ENCODE data around the gene SNX20. TPM values are rescaled to one million over a fixed set of nuclear protein-coding genes. Genes with fewer than 3 reads are reported as not detected.

Gene SNX20
- total and polyA plus RNA-seq, 9 donors, result 0.38 to 2.7 (median 0.82) TPM

DNA sequence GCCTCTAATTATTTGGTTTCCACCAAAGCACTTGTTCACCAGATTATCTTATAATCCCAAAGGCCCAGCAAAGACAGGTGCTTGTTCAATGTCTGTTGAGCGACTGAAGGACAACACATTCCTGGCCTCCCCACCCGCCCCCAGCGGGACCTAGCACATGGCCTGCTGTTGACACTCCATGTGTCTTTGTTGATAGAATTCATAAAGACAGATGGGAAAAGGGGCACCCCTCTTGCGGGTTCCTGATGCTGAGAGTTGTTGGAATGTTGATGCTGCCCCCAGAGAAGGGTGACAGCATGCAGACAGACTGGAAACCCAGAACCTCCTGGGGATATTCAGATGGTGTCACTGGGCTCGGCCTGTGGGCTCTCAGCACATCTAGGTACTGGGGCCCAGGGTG, 36.9 kb downstream of the SNX20 start:
- DNase-seq, result no peak
- Histone ChIP-seq H3K36me3 (no peaks in the 10 kb centered on the region), H3K9me3 (no peaks in the 10 kb centered on the region), H3K27ac (no peak overlapping the region), H3K4me3 (no peak overlapping the region), H3K27me3 (no peaks in the 10 kb centered on the region), H3K4me1 (ENCODE audit: insufficient read depth) (no peaks in the 10 kb centered on the region)
- WGBS, 3 donors, result 88 to 92% (median 91%) methylated on average over 5 of the region's 5 CpGs
- intact Hi-C loops (cut with DNase I), result no loop called here
- TF ChIP-seq POLR2A (IDR thresholded peaks at IDR 0.05), result no peak
- no peak for TF ChIP-seq EP300 (IDR thresholded peaks at IDR 0.05)
- TF ChIP-seq, protein P1, sequence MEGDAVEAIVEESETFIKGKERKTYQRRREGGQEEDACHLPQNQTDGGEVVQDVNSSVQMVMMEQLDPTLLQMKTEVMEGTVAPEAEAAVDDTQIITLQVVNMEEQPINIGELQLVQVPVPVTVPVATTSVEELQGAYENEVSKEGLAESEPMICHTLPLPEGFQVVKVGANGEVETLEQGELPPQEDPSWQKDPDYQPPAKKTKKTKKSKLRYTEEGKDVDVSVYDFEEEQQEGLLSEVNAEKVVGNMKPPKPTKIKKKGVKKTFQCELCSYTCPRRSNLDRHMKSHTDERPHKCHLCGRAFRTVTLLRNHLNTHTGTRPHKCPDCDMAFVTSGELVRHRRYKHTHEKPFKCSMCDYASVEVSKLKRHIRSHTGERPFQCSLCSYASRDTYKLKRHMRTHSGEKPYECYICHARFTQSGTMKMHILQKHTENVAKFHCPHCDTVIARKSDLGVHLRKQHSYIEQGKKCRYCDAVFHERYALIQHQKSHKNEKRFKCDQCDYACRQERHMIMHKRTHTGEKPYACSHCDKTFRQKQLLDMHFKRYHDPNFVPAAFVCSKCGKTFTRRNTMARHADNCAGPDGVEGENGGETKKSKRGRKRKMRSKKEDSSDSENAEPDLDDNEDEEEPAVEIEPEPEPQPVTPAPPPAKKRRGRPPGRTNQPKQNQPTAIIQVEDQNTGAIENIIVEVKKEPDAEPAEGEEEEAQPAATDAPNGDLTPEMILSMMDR (IDR thresholded peaks at IDR 0.05), result no peak

DNA sequence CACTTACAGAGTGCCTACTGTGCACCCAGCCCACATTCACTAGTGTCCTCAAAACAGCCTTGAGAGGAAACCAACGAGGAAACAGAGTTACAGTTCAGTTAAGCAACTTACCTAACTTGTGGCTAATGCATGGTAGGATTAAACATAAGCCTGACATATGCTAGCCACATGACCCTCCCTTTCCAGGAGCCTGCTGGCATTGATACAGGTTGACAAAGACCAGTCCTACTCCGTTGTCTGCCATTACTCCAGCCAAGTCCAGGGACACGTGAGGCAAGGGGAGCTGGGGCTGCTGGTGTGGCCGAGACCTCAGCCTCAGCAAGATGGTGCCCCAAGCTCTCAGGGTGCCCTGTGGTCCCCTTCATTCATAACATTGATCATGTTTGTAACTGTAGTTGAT, 37.9 kb downstream of the SNX20 start:
- no peak overlapping the region for H3K27ac ChIP-seq
- H3K36me3 ChIP-seq, result no peaks in the 10 kb centered on the region
- H3K9me3 ChIP-seq, result no peaks in the 10 kb centered on the region
- H3K4me1 ChIP-seq (ENCODE audit: insufficient read depth), result no peaks in the 10 kb centered on the region
- H3K4me3 ChIP-seq, result no peak overlapping the region
- no peaks in the 10 kb centered on the region for H3K27me3 ChIP-seq
- intact Hi-C loops (cut with DNase I), result no loop called here
- TF ChIP-seq EP300 (IDR thresholded peaks at IDR 0.05) (no peak), POLR2A (IDR thresholded peaks at IDR 0.05) (no peak)
- TF ChIP-seq, protein P1 (IDR thresholded peaks at IDR 0.05), result no peak
- 90 to 92% (median 91%) methylated on average over 4 of the region's 4 CpGs for WGBS, 3 donors
- DNase-seq, result no peak

DNA sequence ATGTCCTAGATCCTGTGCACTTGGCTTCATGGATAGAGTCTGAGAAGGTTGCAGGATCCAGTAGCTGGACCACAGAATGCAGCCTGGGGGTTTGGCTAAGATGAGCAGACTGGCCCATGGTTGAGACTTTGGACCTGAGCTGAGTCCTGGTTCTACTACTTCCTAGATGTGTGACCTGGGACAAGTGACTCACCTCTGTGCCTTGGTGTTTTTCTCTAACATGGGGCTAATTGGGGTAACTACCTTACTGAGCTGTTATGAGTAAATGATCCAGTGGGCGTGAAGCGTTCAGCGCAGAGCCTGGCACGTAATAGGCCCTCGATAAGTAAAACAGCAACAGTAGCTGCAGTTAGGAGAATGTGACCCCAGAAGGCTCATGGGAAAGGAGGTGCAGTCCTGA, 38.8 kb downstream of the SNX20 start:
- Histone ChIP-seq H3K27me3 (no peaks in the 10 kb centered on the region), H3K4me1 (ENCODE audit: insufficient read depth) (no peaks in the 10 kb centered on the region), H3K27ac (no peak overlapping the region), H3K9me3 (no peaks in the 10 kb centered on the region), H3K4me3 (no peak overlapping the region), H3K36me3 (no peaks in the 10 kb centered on the region)
- intact Hi-C loops (cut with DNase I), result no loop called here
- no peak for TF ChIP-seq POLR2A (IDR thresholded peaks at IDR 0.05)
- TF ChIP-seq, protein P1 (IDR thresholded peaks at IDR 0.05), result no peak
- TF ChIP-seq EP300 (IDR thresholded peaks at IDR 0.05), result no peak
- DNase-seq, result no peak
- WGBS, 3 donors, result 92 to 97% (median 94%) methylated on average over 5 of the region's 5 CpGs

DNA sequence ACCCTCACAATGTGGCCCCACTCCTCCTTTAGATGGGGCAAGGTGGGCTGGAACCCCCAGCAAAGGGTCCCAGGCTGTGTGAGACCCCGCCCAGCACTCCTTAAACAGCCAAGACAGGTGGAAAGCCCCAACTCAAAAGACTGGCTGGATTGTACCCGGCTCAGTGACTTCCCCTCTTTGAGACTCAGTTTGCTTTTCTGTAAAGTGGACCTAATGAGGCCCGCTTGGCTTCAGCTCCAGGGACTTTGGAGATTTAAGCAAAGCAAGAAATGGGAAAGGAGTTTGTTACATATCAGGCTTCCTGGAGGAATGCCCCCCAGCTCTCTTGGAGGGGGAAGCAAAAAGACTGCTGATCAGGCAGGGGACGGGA, 39.3 kb downstream of the SNX20 start:
- Histone ChIP-seq H3K4me3 (no peak overlapping the region), H3K27ac (no peak overlapping the region), H3K4me1 (ENCODE audit: insufficient read depth) (no peaks in the 10 kb centered on the region), H3K27me3 (no peaks in the 10 kb centered on the region), H3K36me3 (no peaks in the 10 kb centered on the region), H3K9me3 (no peaks in the 10 kb centered on the region)
- TF ChIP-seq POLR2A (IDR thresholded peaks at IDR 0.05), result no peak
- TF ChIP-seq EP300 (IDR thresholded peaks at IDR 0.05), result no peak
- TF ChIP-seq, protein P1 (IDR thresholded peaks at IDR 0.05), result no peak
- no peak for DNase-seq
- WGBS, 3 donors, result 96 to 100% (median 98%) methylated on average over 4 of the region's 4 CpGs
- intact Hi-C loops (cut with DNase I), result no loop called here

Data from ovary (tissue), 9 donors.